HG02884 (cell line): Measurements from ENCODE around the gene ANKZF1.

Experiments used
- ATAC-seq: cut with Tn5 transposase; IDR thresholded peaks from one replicate; pipeline ENCODE4 v1.9.1; 2021; ENCODE audit warnings: mild to moderate bottlenecking, moderate library complexity; ENCODE audit not compliant: unreplicated experiment

ANKZF1 gene

GRCh38 chr2:219280651-219281050 lies 51.0 kb downstream of the ANKZF1 start:
- ATAC-seq, result no peak

GRCh38 chr2:219281588-219281987 lies 52.0 kb downstream of the ANKZF1 start:
- ATAC-seq, result no peak

GRCh38 chr2:219282375-219282774 lies 52.8 kb downstream of the ANKZF1 start:
- no peak for ATAC-seq

- no peak for ATAC-seq
Observed at GRCh38 chr2:219282943-219283581, 53.5 kb downstream of the ANKZF1 start.

GRCh38 chr2:219284501-219285372 lies 55.1 kb downstream of the ANKZF1 start:
- ATAC-seq, result no peak

GRCh38 chr2:219285373-219285735 lies 55.7 kb downstream of the ANKZF1 start:
- ATAC-seq, result no peak

- ATAC-seq, result no peak
Observed at GRCh38 chr2:219285894-219286425, 56.4 kb downstream of the ANKZF1 start.
